Lower leg skin (tissue), 4 donors: ENCODE data around the gene ARL2BP. TPM values are rescaled to one million over a fixed set of nuclear protein-coding genes. Genes with fewer than 3 reads are reported as not detected.

Experiments
- DNase-seq, 2 donors: peaks; one replicate each; pipeline ENCODE4 v3.0.0-alpha.2; 2019; ENCODE audit warnings: low spot score in 2 of 2
- H3K4me3 ChIP-seq: fragments of 200-600 bp; sonication (generic); 2 replicates; pipeline ENCODE4 v1.5.1; 2017; ENCODE audit warnings: mild to moderate bottlenecking, low read depth; ENCODE audit not compliant: poor library complexity, severe bottlenecking
- POLR2A ChIP-seq, 2 donors: fragments of 450-650 bp; IDR thresholded peaks; one replicate each; pipeline ENCODE4 v1.6.1; 2016 to 2017; ENCODE audit warnings: antibody characterized with exemption in 2 of 2, mild to moderate bottlenecking in 1 of 2, moderate library complexity in 1 of 2
- WGBS, 2 donors: methylation state at CpG; one replicate each; pipeline ENCODE4 v1.1.5; 2018; 5-methylcytosine and 5-hydroxymethylcytosine counted together
- intact Hi-C: fragments of 100-400 bp; cut with DNase I; formaldehyde crosslinking; loops from one replicate; pipeline ENCODE4 v1.15.0; 2023; ENCODE audit warnings: low total_unique reads
- total RNA-seq, 4 donors: library from RNA; depleted of rRNA; stranded (reverse); fragments of >200 nt; gene quantifications; one replicate each; pipeline ENCODE4 v1.1.0, GENCODE V29; 2016
- TF ChIP-seq, protein P1 (sequence below), 3 donors: fragments of 450-650 bp; IDR thresholded peaks; one replicate each; pipeline ENCODE4 v1.5.1; 2016; ENCODE audit warnings: antibody characterized with exemption in 3 of 3, mild to moderate bottlenecking in 3 of 3, moderate library complexity in 2 of 3

Gene ARL2BP
- total RNA-seq, 4 donors from 2014 or later = 36.3 to 62.6 (median 48.0) TPM

DNA sequence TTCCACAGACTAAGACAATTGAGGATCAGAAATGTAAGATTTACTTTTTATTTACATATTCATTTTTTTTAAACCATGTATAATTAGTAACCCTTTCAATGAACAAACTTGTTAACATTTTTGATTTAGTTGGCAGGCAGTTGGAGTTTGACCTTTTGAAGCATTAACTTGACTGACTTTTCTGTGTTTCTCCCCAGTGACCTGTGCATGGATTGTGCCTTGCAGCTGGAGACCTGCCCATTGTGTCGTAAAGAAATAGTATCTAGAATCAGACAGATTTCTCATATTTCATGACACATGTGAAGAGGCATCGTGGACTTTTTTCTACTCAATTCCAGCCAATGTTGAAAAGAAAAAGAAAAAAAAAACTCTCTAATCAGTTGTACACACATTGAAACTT is 6.4 kb upstream of the ARL2BP start:
- TF ChIP-seq, protein P1, sequence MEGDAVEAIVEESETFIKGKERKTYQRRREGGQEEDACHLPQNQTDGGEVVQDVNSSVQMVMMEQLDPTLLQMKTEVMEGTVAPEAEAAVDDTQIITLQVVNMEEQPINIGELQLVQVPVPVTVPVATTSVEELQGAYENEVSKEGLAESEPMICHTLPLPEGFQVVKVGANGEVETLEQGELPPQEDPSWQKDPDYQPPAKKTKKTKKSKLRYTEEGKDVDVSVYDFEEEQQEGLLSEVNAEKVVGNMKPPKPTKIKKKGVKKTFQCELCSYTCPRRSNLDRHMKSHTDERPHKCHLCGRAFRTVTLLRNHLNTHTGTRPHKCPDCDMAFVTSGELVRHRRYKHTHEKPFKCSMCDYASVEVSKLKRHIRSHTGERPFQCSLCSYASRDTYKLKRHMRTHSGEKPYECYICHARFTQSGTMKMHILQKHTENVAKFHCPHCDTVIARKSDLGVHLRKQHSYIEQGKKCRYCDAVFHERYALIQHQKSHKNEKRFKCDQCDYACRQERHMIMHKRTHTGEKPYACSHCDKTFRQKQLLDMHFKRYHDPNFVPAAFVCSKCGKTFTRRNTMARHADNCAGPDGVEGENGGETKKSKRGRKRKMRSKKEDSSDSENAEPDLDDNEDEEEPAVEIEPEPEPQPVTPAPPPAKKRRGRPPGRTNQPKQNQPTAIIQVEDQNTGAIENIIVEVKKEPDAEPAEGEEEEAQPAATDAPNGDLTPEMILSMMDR (IDR thresholded peaks at IDR 0.05) = no peak
- no peak for TF ChIP-seq POLR2A (IDR thresholded peaks at IDR 0.05)
- 74 to 85% methylated on average over 2 of the region's 2 CpGs for WGBS, 2 donors
- intact Hi-C loops = no loop called here
- no peak for DNase-seq
- no peak overlapping the region for H3K4me3 ChIP-seq

DNA sequence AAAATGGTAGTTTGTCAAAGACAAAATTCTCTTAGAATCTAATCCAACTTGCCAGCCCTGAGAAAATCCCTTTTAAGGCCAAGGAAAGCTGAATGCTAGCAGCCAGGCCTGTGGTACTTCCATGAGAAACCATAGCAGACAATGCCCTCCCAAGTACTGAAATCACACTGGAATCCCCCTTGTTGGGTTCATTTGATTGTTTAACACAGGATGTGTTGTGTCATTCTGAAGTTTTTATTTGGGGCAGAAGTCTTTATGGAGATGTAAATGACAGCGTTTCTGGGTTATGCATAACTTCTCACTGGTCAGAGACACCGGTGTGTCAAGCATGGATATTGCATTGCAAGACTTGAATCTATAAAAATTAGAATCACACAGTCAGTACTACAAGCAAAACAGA is 6.0 kb upstream of the ARL2BP start:
- TF ChIP-seq, protein P1 (IDR thresholded peaks at IDR 0.05) = no peak
- TF ChIP-seq POLR2A (IDR thresholded peaks at IDR 0.05) = no peak
- no peak for DNase-seq
- H3K4me3 ChIP-seq = no peak overlapping the region
- WGBS, 2 donors = 83 to 84% methylated on average over 2 of the region's 2 CpGs
- intact Hi-C loops = no loop called here

GRCh38 chr16:57240851-57241250 is 4.2 kb upstream of the ARL2BP start:
- TF ChIP-seq, protein P1 (IDR thresholded peaks at IDR 0.05) = no peak
- TF ChIP-seq POLR2A (IDR thresholded peaks at IDR 0.05) = no peak
- intact Hi-C loops = no loop called here
- no peak overlapping the region for H3K4me3 ChIP-seq
- no peak for DNase-seq
- 87 to 93% methylated on average over 2 of the region's 2 CpGs for WGBS, 2 donors

GRCh38 chr16:57242650-57243049 is 2.4 kb upstream of the ARL2BP start:
- intact Hi-C loops = no loop called here
- 82 to 88% methylated on average over 2 of the region's 2 CpGs for WGBS, 2 donors
- H3K4me3 ChIP-seq = no peak overlapping the region
- no peak for DNase-seq
- TF ChIP-seq, protein P1 (IDR thresholded peaks at IDR 0.05) = no peak
- TF ChIP-seq POLR2A (IDR thresholded peaks at IDR 0.05) = no peak

DNA sequence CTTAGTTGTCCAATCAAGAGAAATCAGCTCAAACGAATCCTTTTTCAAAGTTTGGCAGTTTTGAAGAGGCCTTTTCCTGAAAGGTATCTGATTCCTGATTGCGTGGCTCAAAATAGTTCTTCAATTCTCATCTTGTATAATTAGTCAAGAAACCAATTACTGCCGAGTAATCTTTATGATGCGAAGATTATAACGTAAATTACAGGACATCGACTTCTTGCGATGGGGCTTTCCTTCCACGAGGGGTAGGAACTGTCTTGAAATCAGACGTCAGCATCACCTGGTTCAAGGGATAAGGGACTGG is 644 bp upstream of the ARL2BP start:
- intact Hi-C loops = no loop called here
- DNase-seq = no peak
- no peak overlapping the region for H3K4me3 ChIP-seq
- WGBS, 2 donors = 6 to 7% methylated on average over 9 of the region's 9 CpGs
- no peak for TF ChIP-seq POLR2A (IDR thresholded peaks at IDR 0.05)
- TF ChIP-seq, protein P1 (IDR thresholded peaks at IDR 0.05) = no peak

- intact Hi-C loops = no loop called here
- peak overlapping the region; percentile 85 for H3K4me3 ChIP-seq
- TF ChIP-seq, protein P1 (IDR thresholded peaks at IDR 0.05) = no peak
- TF ChIP-seq POLR2A (IDR thresholded peaks at IDR 0.05) = no peak
- DNase-seq = no peak
- 3 to 4% methylated on average over 21 to 26 of the region's 28 CpGs for WGBS, 2 donors
Observed at GRCh38 chr16:57245472-57246113, 534 bp downstream of the ARL2BP start.
